ENCODE measurements around the gene PNP. TPM values are rescaled to one million over a fixed set of nuclear protein-coding genes. Genes with fewer than 3 reads are reported as not detected.
A peak's percentile ranks its signal among the peaks of the same experiment; 100 is the strongest.
"Not testable (repeated sequence)": the region's sequence is repeated elsewhere in the genome, so short reads cannot be mapped to it uniquely, and the experiment has no call there.

Gene PNP
- total RNA-seq, 1 experiment from 2014 or later, result 167 TPM

- DNase-seq (ENCODE audit: low read depth), result peak; percentile 54
Measured at GRCh38 chr14:20489093-20489994, 20.1 kb downstream of the PNP start.

- DNase-seq (ENCODE audit: low read depth), result no peak
Measured at GRCh38 chr14:20490563-20490962, 21.4 kb downstream of the PNP start.

GRCh38 chr14:20492486-20492885 is 23.3 kb downstream of the PNP start:
- DNase-seq (ENCODE audit: low read depth), result peak; percentile 72

- DNase-seq (ENCODE audit: low read depth), result no peak
Measured at GRCh38 chr14:20493634-20494033, 24.4 kb downstream of the PNP start.

- peak; percentile 67 for DNase-seq (ENCODE audit: low read depth)
Measured at GRCh38 chr14:20494935-20495766, 25.9 kb downstream of the PNP start.

- DNase-seq (ENCODE audit: low read depth), result no peak
Measured at GRCh38 chr14:20498622-20499021, 29.4 kb downstream of the PNP start.

- peak; percentile 47 for DNase-seq (ENCODE audit: low read depth)
Measured at GRCh38 chr14:20499108-20499507, 29.9 kb downstream of the PNP start.

GRCh38 chr14:20499881-20500280 is 30.7 kb downstream of the PNP start:
- no peak for DNase-seq (ENCODE audit: low read depth)

- peak; percentile 45 for DNase-seq (ENCODE audit: low read depth)
Measured at GRCh38 chr14:20501346-20501745, 32.1 kb downstream of the PNP start.

- DNase-seq (ENCODE audit: low read depth), result no peak
Measured at GRCh38 chr14:20503898-20504297, 34.7 kb downstream of the PNP start.

- not testable (repeated sequence) for DNase-seq (ENCODE audit: low read depth)
Measured at GRCh38 chr14:20506276-20506675, 37.1 kb downstream of the PNP start.

GRCh38 chr14:20506752-20507151 is 37.5 kb downstream of the PNP start:
- DNase-seq (ENCODE audit: low read depth), result not testable (repeated sequence)

- not testable (repeated sequence) for DNase-seq (ENCODE audit: low read depth)
Measured at GRCh38 chr14:20507537-20507936, 38.3 kb downstream of the PNP start.

- DNase-seq (ENCODE audit: low read depth), result no peak
Measured at GRCh38 chr14:20508367-20508766, 39.2 kb downstream of the PNP start.

GRCh38 chr14:20512177-20512905 is 43.1 kb downstream of the PNP start:
- peak; percentile 53 for DNase-seq (ENCODE audit: low read depth)

GRCh38 chr14:20515846-20516245 is 46.6 kb downstream of the PNP start:
- no peak for DNase-seq (ENCODE audit: low read depth)

- peak; percentile 58 for DNase-seq (ENCODE audit: low read depth)
Measured at GRCh38 chr14:20516921-20517320, 47.7 kb downstream of the PNP start.

GRCh38 chr14:20522332-20522731 is 53.1 kb downstream of the PNP start:
- no peak for DNase-seq (ENCODE audit: low read depth)

- DNase-seq (ENCODE audit: low read depth), result no peak
Measured at GRCh38 chr14:20524027-20524426, 54.8 kb downstream of the PNP start.

All from HT1080 (cell line).